ENCODE measurements around the gene NSL1.

The NSL1 gene

DNA sequence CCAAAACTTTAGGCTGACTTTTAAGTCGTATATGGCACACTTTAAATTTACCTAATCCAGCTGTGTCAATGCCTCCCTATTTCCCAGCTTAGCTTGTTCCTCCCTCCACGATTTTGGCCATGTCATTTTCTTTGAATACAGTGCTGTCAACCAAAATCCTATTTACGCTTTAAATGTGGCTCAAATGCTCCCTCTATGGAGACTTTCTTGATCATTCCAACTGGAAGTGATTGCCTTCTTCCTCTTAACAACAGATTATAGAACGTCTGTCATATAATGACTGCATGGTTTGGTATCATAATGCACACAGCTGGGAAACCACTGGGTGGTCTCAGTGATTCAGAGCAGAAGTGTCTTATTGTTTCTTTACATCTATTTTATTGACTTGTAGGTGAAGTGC lies 73.1 kb downstream of the NSL1 start:
- TF ChIP-seq, protein P1, sequence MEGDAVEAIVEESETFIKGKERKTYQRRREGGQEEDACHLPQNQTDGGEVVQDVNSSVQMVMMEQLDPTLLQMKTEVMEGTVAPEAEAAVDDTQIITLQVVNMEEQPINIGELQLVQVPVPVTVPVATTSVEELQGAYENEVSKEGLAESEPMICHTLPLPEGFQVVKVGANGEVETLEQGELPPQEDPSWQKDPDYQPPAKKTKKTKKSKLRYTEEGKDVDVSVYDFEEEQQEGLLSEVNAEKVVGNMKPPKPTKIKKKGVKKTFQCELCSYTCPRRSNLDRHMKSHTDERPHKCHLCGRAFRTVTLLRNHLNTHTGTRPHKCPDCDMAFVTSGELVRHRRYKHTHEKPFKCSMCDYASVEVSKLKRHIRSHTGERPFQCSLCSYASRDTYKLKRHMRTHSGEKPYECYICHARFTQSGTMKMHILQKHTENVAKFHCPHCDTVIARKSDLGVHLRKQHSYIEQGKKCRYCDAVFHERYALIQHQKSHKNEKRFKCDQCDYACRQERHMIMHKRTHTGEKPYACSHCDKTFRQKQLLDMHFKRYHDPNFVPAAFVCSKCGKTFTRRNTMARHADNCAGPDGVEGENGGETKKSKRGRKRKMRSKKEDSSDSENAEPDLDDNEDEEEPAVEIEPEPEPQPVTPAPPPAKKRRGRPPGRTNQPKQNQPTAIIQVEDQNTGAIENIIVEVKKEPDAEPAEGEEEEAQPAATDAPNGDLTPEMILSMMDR (IDR thresholded peaks at IDR 0.05): no peak

DNA sequence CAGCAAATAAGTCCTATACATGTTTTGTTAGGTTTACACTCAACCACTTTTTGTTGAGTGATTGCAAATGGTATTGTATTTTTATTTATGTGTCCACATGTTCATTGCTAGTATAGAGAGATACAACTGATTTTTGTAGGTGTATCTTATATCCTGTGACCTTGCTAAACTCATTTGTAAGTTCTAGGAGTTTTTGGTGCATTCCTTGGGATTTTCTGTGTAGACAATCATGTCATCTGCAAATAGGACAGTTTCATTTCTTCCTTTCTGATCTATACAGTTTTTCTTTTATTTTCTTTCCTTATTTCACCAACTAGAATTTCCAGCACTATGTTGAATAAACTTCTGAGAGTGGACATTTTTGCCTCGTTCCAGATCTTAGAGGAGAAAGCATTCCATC lies 75.4 kb downstream of the NSL1 start:
- TF ChIP-seq, protein P1 (IDR thresholded peaks at IDR 0.05): no peak

DNA sequence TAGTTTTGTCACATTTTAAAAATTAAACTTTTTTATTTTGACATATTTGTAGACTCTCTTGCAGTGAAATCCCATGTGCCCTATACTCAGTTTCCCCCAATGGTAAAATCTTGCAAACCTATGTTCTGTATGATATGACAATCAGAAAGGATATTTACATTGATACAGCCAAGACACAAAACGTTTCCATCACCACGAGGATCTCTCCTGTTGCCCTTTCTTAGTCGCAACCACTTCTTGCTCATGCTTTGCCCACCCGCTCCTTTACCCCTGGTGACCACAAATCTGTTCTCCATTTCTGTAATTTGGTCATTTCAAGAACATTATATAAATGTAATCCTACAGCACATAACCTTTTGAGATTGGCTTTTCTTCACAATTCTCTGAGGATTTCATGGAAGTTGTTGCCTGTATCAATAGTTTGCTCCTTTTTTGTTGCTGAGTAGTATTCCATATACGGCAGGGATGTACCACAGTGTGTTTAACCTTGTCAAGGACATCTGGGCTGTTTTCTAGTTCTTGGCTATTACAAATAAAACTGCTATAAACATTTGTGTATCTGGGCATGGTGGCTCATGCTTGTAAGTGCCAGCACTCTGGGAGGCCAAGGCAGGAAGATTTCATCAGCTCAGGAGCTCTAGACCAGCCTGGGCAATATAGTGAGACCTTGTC lies 78.0 kb downstream of the NSL1 start:
- TF ChIP-seq, protein P1 (IDR thresholded peaks at IDR 0.05): no peak

- TF ChIP-seq, protein P1 (IDR thresholded peaks at IDR 0.05): no peak
These were observed 78.9 kb downstream of the NSL1 start for GRCh38 chr1:212712451-212713303.

GRCh38 chr1:212710566-212710965 lies 81.0 kb downstream of the NSL1 start:
- TF ChIP-seq, protein P1 (IDR thresholded peaks at IDR 0.05): no peak

- TF ChIP-seq, protein P1 (IDR thresholded peaks at IDR 0.05): no peak
These were observed 87.5 kb downstream of the NSL1 start for GRCh38 chr1:212703991-212704564.

- TF ChIP-seq, protein P1 (IDR thresholded peaks at IDR 0.05): no peak
These were observed 88.9 kb downstream of the NSL1 start for GRCh38 chr1:212702672-212703071.

Data from LNCAP (cell line).